Liver (tissue), 9 donors: ENCODE data around the gene TPPP. TPM values are rescaled to one million over a fixed set of nuclear protein-coding genes. Genes with fewer than 3 reads are reported as not detected.
A peak's percentile ranks its signal among the peaks of the same experiment; 100 is the strongest.

Experiments used
- DNase-seq: peaks from one replicate; pipeline ENCODE4 v3.0.0-alpha.2; 2017; ENCODE audit warnings: low spot score
- H3K27ac ChIP-seq, 2 donors: one replicate each; pipeline ENCODE4 v1.7.0; 2013; ENCODE audit warnings: inconsistent platforms in 2 of 2, low read length in 2 of 2, control low read depth in 1 of 2, low read depth in 1 of 2, mild to moderate bottlenecking in 1 of 2
- H3K27me3 ChIP-seq, 4 donors: one replicate each; pipeline versions ENCODE4 v1.6.1 to v1.7.0; 2013; ENCODE audit warnings: low read length in 3 of 4, inconsistent platforms in 1 of 4, mild to moderate bottlenecking in 1 of 4, moderate library complexity in 1 of 4; ENCODE audit not compliant: control insufficient read depth in 4 of 4, insufficient read depth in 4 of 4
- H3K36me3 ChIP-seq, 4 donors: one replicate each; pipeline versions ENCODE4 v1.6.1 to v1.7.0; 2013; ENCODE audit warnings: low read length in 3 of 4, mild to moderate bottlenecking in 3 of 4, low read depth in 1 of 4, moderate library complexity in 1 of 4; ENCODE audit not compliant: control insufficient read depth in 4 of 4, insufficient read depth in 3 of 4
- H3K4me1 ChIP-seq, 4 donors: one replicate each; pipeline versions ENCODE4 v1.6.1 to v1.7.0; 2013; ENCODE audit warnings: low read length in 3 of 4, mild to moderate bottlenecking in 3 of 4, moderate library complexity in 1 of 4; ENCODE audit not compliant: control insufficient read depth in 4 of 4, insufficient read depth in 4 of 4
- H3K4me3 ChIP-seq, 3 donors: one replicate each; pipeline versions ENCODE4 v1.6.1 to v1.7.0; 2013; ENCODE audit warnings: low read length in 3 of 3, control low read depth in 1 of 3, low read depth in 1 of 3, mild to moderate bottlenecking in 1 of 3
- H3K9ac ChIP-seq, 2 donors: one replicate each; pipeline ENCODE4 v1.7.0; 2013; ENCODE audit warnings: low read length in 2 of 2, mild to moderate bottlenecking in 2 of 2, moderate library complexity in 2 of 2, control low read depth in 1 of 2, low read depth in 1 of 2
- H3K9me3 ChIP-seq, 4 donors: one replicate each; pipeline versions ENCODE4 v1.6.1 to v1.7.0; 2013; ENCODE audit warnings: low read length in 3 of 4; ENCODE audit not compliant: control insufficient read depth in 4 of 4
- EGR1 ChIP-seq, 2 donors: IDR thresholded peaks; 2 replicates each; pipeline ENCODE4 v1.6.1; 2016 to 2018; ENCODE audit warnings: antibody characterized with exemption in 2 of 2, low read depth in 2 of 2
- FOXA1 ChIP-seq: IDR thresholded peaks from 2 replicates; pipeline ENCODE4 v1.6.1; 2016; ENCODE audit warnings: antibody characterized with exemption
- FOXA2 ChIP-seq: IDR thresholded peaks from 2 replicates; pipeline ENCODE4 v1.6.1; 2016; ENCODE audit warnings: antibody characterized with exemption
- GABPA ChIP-seq, 2 donors: IDR thresholded peaks in 1 of 2; conservative IDR thresholded peaks in 1 of 2; 2 replicates each; pipeline ENCODE4 v1.6.1; 2016; ENCODE audit warnings: antibody characterized with exemption in 2 of 2, mild to moderate bottlenecking in 1 of 2, moderate library complexity in 1 of 2
- HNF4A ChIP-seq, 2 donors: conservative IDR thresholded peaks; 2 replicates each; pipeline ENCODE4 v1.6.1; 2016; ENCODE audit warnings: antibody characterized with exemption in 2 of 2, mild to moderate bottlenecking in 2 of 2
- HNF4G ChIP-seq: IDR thresholded peaks from 2 replicates; pipeline ENCODE4 v1.6.1; 2016; ENCODE audit warnings: antibody characterized with exemption
- JUND ChIP-seq, 2 donors: IDR thresholded peaks; 2 replicates each; pipeline ENCODE4 v1.6.1; 2016; ENCODE audit warnings: antibody characterized with exemption in 2 of 2
- NR2F2 ChIP-seq: IDR thresholded peaks from 2 replicates; pipeline ENCODE4 v1.6.1; 2016; ENCODE audit warnings: antibody characterized with exemption
- RAD21 ChIP-seq, 2 donors: IDR thresholded peaks; 2 replicates each; pipeline ENCODE4 v1.6.1; 2016; ENCODE audit warnings: antibody characterized with exemption in 2 of 2, mild to moderate bottlenecking in 2 of 2
- RXRA ChIP-seq, 2 donors: IDR thresholded peaks; 2 replicates each; pipeline ENCODE4 v1.6.1; 2017 to 2018; ENCODE audit warnings: antibody characterized with exemption in 2 of 2, mild to moderate bottlenecking in 1 of 2
- SP1 ChIP-seq: IDR thresholded peaks from 2 replicates; pipeline ENCODE4 v1.6.1; 2018; ENCODE audit warnings: antibody characterized with exemption, mild to moderate bottlenecking
- TAF1 ChIP-seq: conservative IDR thresholded peaks from 2 replicates; pipeline ENCODE4 v1.6.1; 2016; ENCODE audit warnings: antibody characterized with exemption, mild to moderate bottlenecking
- YY1 ChIP-seq: IDR thresholded peaks from 2 replicates; pipeline ENCODE4 v1.6.1; 2016; ENCODE audit warnings: antibody characterized with exemption, mild to moderate bottlenecking
- WGBS: extraction: QIAGEN DNeasy Blood & Tissue Kit; methylation state at CpG from one replicate; pipeline ENCODE4 v1.1.7; 2013; 5-methylcytosine and 5-hydroxymethylcytosine counted together
- polyA plus RNA-seq, 2 donors: library from polyadenylated mRNA; stranded (reverse) in 1 of 2; unstranded in 1 of 2; fragments of 200-250 nt in 1 of 2; fragments of >200 nt in 1 of 2; fragmentation: Nextera tagmentation in 1 of 2; extraction: Ambion mirVana in 1 of 2; gene quantifications; one replicate each; pipeline versions ENCODE4 v1.2.1 to v1.2.3, GENCODE V29; 2013 to 2015
- total RNA-seq, 2 donors: library from RNA; depleted of rRNA; stranded (reverse); fragments of >200 nt; gene quantifications; one replicate each; pipeline ENCODE4 v1.2.3, GENCODE V29; 2014
- TF ChIP-seq, protein P1 (sequence below): IDR thresholded peaks from 2 replicates; pipeline ENCODE4 v1.6.1; 2016; ENCODE audit warnings: antibody characterized with exemption
- TF ChIP-seq, protein P2 (sequence below): IDR thresholded peaks from 2 replicates; pipeline ENCODE4 v1.6.1; 2016; ENCODE audit warnings: antibody characterized with exemption, mild to moderate bottlenecking
- TF ChIP-seq, protein P3 (sequence below): IDR thresholded peaks from 2 replicates; pipeline ENCODE4 v1.6.1; 2016; ENCODE audit warnings: antibody characterized with exemption
- TF ChIP-seq, protein P4 (sequence below): fragments of 150-350 bp; IDR thresholded peaks from 2 replicates; pipeline ENCODE4 v1.5.1; 2017; ENCODE audit warnings: improper control_type of control experiment, low read depth, low read length; ENCODE audit not compliant: missing input control
- donor health status: healthy.
- donor health status: healthy.
- donor health status: healthy.
- donor health status: healthy.
- donor health status: healthy.

Gene TPPP
- total and polyA plus RNA-seq, 4 donors = 0.61 to 2.1 (median 0.80) TPM

DNA sequence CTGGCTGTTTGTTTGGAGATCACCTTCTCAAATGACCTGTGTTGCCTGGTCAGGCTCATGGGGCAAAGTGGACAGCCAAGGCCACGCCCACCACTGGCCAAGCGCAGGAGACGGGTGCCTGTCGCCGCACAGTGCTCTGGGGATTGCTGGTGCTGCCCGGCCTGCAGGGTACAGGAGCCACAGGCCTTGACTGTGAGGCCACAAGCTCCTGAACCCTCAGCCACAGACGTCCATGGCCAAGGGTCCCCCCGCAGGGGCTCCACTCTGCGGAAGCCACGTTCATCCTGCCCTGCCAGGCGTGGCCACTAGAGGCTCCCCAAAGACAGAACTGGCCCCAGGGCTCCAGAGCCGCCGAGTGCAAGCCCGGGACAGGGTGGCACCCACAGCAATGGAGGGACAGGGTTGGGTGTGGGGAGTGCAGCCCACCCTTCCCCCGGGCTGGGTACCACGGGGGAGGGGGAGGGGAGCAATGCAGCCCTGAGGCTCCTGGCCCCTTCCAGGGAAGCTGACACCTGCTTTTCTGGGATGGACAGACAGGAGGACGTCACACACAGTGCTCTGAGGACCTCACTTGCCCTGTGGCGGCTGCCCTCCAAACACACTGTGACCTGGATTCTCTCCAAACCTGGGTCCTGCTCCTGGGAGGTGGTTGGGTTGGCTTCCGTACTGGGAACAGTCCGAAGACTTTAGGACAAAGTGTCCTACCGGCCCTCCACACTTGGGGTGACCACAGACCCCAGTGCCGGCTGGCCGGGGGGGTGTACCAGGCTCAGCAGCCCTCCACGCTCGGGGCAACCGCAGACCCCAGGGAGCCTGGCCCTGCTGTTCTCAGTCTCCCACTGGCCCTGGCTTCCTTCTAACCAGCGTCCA lies 21.5 kb downstream of the TPPP start:
- H3K9ac ChIP-seq = no peak overlapping the region
- H3K27me3 ChIP-seq = no peaks in the 10 kb centered on the region
- 12% methylated on average over 27 of the region's 27 CpGs for WGBS

More for the DNA sequence above, 21.5 kb downstream of the TPPP start:
- DNase-seq = peak; percentile 70
- H3K36me3 ChIP-seq = peaks cover 0 to 6% (median 0%) of the 10 kb centered on the region in 4 donors
- H3K9me3 ChIP-seq = no peaks in the 10 kb centered on the region
- TF ChIP-seq TAF1 (no peak), YY1 (no peak), RXRA (IDR thresholded peaks at IDR 0.05) (peak; percentile 56 to 70), RAD21 (IDR thresholded peaks at IDR 0.05) (peak; percentile 94 to 95), GABPA (IDR thresholded peaks at IDR 0.05 in 1 of 2, conservative IDR thresholded peaks at IDR 0.05 in 1 of 2) (peak in 1 of 2 donors; percentile 21), FOXA2 (no peak), NR2F2 (peak; percentile 39), HNF4G (no peak), HNF4A (conservative IDR thresholded peaks at IDR 0.05) (peak; percentile 71), SP1 (peak; percentile 50), FOXA1 (no peak), EGR1 (IDR thresholded peaks at IDR 0.05; ENCODE audit: low read depth in 2 of 2) (no peak), JUND (IDR thresholded peaks at IDR 0.05) (no peak)
- TF ChIP-seq, protein P1, sequence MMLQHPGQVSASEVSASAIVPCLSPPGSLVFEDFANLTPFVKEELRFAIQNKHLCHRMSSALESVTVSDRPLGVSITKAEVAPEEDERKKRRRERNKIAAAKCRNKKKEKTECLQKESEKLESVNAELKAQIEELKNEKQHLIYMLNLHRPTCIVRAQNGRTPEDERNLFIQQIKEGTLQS = no peak
- TF ChIP-seq, protein P2, sequence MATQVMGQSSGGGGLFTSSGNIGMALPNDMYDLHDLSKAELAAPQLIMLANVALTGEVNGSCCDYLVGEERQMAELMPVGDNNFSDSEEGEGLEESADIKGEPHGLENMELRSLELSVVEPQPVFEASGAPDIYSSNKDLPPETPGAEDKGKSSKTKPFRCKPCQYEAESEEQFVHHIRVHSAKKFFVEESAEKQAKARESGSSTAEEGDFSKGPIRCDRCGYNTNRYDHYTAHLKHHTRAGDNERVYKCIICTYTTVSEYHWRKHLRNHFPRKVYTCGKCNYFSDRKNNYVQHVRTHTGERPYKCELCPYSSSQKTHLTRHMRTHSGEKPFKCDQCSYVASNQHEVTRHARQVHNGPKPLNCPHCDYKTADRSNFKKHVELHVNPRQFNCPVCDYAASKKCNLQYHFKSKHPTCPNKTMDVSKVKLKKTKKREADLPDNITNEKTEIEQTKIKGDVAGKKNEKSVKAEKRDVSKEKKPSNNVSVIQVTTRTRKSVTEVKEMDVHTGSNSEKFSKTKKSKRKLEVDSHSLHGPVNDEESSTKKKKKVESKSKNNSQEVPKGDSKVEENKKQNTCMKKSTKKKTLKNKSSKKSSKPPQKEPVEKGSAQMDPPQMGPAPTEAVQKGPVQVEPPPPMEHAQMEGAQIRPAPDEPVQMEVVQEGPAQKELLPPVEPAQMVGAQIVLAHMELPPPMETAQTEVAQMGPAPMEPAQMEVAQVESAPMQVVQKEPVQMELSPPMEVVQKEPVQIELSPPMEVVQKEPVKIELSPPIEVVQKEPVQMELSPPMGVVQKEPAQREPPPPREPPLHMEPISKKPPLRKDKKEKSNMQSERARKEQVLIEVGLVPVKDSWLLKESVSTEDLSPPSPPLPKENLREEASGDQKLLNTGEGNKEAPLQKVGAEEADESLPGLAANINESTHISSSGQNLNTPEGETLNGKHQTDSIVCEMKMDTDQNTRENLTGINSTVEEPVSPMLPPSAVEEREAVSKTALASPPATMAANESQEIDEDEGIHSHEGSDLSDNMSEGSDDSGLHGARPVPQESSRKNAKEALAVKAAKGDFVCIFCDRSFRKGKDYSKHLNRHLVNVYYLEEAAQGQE = no peak
- TF ChIP-seq, protein P3, sequence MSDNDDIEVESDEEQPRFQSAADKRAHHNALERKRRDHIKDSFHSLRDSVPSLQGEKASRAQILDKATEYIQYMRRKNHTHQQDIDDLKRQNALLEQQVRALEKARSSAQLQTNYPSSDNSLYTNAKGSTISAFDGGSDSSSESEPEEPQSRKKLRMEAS = no peak
- TF ChIP-seq, protein P4, sequence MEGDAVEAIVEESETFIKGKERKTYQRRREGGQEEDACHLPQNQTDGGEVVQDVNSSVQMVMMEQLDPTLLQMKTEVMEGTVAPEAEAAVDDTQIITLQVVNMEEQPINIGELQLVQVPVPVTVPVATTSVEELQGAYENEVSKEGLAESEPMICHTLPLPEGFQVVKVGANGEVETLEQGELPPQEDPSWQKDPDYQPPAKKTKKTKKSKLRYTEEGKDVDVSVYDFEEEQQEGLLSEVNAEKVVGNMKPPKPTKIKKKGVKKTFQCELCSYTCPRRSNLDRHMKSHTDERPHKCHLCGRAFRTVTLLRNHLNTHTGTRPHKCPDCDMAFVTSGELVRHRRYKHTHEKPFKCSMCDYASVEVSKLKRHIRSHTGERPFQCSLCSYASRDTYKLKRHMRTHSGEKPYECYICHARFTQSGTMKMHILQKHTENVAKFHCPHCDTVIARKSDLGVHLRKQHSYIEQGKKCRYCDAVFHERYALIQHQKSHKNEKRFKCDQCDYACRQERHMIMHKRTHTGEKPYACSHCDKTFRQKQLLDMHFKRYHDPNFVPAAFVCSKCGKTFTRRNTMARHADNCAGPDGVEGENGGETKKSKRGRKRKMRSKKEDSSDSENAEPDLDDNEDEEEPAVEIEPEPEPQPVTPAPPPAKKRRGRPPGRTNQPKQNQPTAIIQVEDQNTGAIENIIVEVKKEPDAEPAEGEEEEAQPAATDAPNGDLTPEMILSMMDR = peak; percentile 90
- peak overlapping the region; percentile 58 to 64 for H3K27ac ChIP-seq
- H3K4me1 ChIP-seq = peaks cover 33 to 54% (median 48%) of the 10 kb centered on the region in 4 donors
- peak overlapping the region in 2 of 3 donors; percentile 30 to 34 for H3K4me3 ChIP-seq
